GM18498 (cell line): ENCODE results near the gene PDZRN4.
A peak's percentile ranks its signal among the peaks of the same experiment; 100 is the strongest.
"Not testable (repeated sequence)": the region's sequence is repeated elsewhere in the genome, so short reads cannot be mapped to it uniquely, and the experiment has no call there.

ENCODE experiments used
- ATAC-seq: cut with Tn5 transposase; IDR thresholded peaks from one replicate; pipeline ENCODE4 v1.9.1; 2021; ENCODE audit warnings: mild to moderate bottlenecking, moderate library complexity; ENCODE audit not compliant: unreplicated experiment

Gene PDZRN4

DNA sequence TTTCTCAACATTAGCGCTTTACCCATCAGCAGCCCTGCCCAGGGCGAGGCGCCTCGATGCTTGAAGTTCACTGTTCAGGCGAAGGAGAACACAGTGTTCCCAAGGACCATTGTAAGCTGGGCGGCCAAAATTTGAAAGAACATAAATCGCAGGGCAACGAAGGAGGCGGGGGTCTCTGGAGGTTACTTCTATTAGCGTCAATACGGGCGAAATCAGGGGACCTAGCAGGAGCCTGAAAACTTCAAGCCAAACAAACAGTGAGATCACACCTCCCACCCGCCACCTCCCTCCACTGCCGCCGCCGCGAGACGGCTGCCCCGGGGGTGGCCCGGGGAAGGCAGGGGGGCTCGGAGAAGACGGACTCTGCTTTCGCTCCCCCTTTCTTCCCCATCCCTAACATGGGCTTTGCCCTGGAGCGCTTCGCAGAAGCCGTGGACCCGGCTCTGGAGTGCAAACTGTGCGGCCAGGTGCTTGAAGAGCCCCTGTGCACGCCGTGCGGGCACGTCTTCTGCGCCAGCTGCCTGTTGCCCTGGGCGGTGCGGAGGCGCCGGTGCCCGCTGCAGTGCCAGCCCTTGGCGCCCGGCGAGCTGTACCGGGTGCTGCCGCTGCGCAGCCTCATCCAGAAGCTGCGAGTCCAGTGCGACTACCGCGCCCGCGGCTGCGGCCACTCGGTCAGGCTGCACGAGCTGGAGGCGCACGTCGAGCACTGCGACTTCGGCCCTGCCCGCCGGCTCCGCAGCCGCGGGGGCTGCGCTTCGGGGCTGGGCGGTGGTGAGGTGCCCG, at the start of gene PDZRN4:
Gene PDZRN4, plus strand, starts transcription at position 263 of the 783 bp plus-strand sequence.
- no peak for ATAC-seq

DNA sequence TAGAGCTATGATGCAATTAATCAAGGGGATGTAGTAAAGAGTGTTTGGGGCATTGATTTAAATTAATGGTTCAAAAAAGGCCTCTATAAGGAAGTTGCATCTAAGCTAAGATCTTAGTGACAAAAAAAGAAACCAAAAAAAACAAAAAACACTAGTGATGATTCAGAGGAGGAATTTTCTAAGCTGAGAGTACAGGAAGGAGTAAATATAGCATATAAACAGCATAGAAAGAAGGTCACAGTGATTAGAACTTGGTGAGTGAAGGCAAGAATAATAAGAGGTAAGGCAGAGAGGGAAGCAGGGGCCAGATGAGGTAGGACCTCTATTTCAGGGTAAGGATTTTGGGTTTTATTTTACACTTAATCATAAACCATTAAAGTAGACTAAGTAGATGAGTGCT, 48.0 kb upstream of the PDZRN4 start:
- peak; percentile 40 for ATAC-seq

DNA sequence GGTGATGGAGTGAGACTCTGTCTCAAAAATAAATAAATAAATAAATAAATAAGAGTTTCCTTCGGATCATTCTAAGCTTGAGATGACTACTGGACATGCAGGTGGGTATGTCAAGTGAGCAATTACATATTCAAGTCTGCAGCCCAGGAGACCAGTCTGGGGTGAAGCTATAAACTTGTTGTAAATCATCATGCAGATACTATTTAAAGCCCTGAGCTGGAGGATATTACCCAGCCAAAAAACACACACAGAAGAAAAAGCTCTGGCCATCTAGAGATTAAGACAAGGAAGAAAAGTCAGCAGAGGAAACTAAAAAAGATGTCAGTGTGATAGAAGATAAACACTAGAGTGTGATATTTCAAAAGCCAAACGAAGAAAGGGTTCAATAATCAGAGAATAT, 47.0 kb upstream of the PDZRN4 start:
- ATAC-seq = no peak

DNA sequence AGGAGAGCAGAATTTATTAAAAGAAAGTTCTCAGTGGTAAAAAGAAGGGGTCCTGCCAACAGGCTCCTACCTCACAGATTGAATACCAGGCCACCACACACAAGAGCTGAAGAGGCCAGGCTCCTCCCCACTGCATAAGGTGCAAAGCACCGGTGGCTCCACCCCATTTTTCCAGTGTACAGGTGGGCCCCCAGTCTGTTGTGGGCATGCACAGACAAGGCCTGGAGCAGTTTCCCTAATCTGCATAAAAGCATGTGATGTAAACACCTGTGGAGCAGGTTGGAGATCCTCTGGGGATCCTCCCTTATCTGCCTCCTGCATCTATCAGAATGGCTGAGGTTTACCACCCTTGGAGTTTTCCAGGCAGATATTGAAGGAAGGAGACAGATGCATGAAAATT, 45.7 kb upstream of the PDZRN4 start:
- no peak for ATAC-seq

DNA sequence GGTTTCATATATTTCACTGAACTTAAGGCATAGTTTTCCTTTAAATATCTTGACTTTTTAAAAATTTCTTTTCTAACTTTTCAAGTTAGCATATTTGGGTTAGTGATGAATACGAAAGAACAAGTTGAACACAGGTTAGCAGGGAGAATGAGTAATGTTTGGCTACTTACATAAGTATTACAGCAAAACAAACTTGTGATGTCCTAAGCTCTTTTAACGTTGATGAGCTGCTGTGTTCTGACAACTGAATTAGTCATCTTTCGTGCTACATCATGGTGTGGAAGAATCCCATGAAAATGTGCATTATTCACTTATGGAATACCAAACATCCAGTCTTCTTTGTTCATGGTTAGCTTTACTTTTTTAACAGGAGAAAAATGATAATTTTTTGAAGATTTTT, 36.3 kb upstream of the PDZRN4 start:
- no peak for ATAC-seq

DNA sequence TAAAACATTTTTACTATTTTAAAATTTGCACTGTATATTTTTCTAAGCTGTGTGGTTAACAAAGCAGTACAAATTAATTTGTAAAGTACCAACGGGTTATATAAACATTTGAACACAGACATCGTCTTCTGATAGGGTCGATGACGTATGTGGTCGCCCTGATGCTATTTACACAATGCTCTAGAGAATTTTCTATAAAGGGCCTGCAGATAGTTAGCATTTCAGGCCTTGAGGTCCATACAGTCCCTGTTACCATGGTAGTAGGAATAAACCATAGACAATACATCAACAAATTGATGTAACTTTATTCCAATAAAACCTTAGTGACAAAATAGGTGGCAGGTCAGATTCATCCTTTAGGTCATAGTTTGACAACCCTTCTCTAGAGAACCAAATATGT, 25.7 kb upstream of the PDZRN4 start:
- no peak for ATAC-seq

DNA sequence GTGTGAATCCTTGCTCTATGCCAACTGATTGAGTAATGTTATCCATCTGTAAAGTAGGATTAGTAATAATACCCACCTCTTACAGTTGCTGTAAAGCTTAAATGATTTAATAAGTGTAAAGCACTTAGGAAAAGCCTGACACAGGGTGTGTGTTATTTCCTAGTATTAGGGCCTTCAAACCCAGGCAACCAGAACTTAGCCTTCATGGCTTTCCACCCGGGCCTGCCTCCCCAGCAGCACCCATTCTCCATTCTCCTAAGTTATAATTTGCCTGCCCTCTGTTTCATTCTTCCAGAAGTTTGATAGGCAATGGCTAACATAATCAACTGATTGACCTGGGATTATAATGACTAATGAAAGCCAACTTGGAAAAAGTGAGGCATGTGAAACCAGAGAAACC, 20.4 kb upstream of the PDZRN4 start:
- no peak for ATAC-seq

DNA sequence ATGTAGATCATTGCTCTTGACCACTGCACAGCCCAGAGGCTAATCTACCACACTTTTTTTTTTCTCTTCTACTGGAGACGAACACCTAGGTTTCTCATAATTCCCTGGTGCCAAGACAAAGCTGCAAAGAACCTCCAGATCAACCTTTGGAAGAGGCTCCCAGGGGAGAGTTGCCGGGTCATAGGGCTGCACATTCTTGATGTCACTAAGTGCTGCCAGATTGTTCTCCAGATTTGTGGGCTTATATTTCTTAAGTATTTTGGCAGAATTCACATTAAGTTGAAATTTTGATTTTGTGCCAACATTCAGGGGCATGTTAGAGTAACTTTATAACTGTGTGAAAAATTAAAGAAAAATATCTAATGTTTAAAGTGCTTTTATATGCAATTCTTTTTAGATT, 13.5 kb upstream of the PDZRN4 start:
- ATAC-seq = no peak

DNA sequence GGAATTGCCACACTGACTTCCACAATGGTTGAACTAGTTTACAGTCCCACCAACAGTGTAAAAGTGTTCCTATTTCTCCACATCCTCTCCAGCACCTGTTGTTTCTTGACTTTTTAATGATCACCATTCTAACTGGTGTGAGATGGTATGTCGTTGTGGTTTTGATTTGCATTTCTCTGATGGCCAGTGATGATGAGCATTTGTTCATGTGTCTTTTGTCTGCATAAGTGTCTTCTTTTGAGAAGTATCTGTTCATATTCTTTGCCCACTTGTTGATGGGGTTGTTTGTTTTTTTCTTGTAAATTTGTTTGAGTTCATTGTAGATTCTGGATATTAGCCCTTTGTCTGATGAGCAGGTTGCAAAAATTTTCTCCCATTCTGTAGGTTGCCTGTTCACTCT, 8.6 kb upstream of the PDZRN4 start:
- ATAC-seq = not testable (repeated sequence)

DNA sequence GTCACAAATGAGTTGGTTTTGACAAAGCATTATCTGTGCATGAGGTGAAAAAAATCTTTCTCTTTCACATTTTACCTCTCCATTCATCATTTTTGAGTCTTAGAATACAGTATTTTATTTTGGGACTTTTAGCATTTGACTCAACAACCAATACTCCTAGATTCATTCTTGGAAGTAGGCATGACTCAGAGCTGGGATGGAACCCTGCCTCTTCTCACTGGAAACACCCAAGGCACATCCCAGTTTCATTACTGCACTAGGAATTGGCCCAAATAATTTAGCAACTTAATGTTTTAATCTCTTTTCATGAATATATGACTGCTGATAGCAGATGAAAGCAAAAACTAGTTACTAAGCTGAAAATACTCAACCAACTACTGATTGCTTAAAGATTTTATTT, 3.3 kb upstream of the PDZRN4 start:
- ATAC-seq = no peak

DNA sequence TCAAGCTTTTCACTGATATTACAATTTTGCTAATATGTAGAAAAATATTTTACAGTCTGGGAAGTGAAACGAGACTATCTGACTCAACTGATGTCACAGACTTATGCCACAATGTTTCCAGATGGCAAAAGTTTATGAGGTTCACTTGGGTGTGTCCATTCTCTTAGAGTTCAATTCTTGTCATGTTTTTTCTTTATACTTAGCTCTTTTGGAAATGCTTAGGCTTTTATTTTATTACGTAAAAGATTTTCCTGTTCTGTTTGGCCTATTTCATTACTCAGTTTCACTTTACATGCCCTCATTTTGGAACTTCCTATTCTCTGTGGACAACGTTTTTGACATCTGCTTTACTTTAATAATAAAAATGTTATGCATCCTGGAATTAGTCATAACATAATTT, 2.1 kb upstream of the PDZRN4 start:
- ATAC-seq = no peak

DNA sequence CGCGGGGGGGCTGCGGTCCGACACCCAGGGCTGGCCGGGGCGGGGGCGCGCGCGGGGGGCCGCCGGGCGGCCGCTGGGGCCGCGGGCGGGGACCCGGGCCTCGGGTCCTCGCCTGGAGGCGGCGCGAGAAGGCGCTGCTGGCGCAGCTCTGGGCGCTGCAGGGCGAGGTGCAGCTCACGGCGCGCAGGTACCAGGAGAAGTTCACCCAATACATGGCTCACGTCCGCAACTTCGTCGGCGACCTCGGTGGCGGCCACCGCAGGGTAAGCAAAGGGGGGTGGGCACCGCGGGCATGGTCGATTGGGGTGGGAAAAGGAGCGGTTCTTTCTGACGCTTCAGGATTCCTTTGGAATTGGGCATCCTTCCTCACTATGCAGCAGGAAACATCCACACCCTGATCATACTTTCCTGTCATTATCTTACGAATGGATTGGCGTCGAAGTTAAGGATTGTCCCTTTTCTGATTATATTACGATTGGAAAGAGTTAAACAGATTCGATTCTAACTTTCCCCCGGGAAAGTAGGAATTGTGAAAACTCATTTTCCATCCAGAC, 798 bp downstream of the PDZRN4 start:
- ATAC-seq = no peak

DNA sequence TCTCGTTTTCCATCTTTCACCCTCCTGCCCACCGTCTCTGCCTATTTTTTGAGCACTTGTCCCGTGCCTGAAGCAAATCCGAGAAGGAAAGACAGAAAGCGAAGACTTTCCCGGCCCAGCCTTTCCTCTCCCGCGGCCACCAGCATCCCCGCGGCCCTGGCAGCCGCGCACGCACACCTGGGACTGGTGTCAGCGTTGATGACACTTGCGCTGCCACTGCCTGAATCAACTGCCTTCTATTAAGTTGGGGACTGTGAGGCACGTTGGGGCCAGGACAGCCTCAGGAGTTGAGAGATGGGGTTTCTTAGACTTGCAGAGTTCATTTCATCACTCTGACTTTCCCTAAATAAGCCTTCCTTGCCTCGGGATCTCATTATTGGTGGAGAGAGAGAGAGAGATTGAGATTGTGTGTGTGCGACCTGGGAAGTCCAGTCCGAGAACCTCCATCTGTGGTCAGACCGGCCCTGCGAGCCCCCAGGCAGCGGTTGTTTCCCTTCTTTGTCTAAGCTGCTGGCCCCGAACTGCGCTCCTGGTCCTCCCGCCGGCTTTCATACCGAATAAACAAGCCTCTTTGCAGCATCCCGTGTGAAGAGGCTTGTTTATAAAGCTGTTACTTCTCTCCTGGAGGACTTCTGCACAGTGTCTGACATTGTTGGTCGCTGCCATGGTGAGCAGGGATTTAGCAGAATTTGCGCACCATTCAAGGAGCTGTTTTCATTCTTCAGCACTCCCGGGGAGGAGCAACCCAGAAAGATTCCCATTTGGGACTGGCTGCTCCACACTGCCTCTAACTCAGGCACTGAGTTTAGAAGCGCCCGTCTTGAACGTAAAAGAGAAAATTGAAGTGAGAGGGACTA, 1.5 kb downstream of the PDZRN4 start:
- ATAC-seq = no peak

DNA sequence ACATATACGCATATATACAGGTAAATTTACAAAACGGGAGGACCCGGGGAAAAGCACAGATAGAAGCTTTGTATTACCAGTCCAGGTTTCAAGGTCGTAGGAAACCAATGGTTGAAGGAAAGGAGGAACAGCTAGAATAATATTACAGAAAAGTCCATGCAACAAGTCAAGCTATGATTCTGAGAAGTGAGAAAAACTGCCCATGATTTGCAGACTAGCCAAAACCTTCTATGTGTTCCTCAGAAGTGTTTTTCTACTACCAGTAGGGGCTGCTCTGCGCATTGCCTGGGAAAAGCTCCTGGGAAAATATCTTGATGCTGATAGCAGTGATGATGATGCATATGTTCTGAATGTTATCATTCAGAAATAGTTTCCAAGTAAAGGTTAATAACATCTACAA, 2.2 kb downstream of the PDZRN4 start:
- ATAC-seq = no peak

DNA sequence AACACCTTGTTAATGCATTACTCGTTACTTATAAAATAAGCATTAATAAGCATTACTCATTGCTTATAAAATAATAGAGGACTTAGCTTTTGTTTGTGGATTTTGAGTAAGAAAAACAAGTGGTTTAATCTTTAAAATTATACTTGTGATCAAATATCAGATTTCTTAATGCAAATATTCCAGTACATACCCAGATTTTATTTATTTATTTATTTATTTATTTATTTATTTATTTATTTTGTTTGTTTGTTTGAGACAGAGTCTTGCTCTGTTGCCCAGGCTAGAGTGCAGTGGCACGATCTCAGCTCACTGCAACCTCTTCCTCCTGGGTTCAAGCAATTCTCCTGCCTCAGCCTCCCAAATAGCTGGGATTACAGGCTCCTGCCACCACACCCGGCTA, 3.4 kb downstream of the PDZRN4 start:
- ATAC-seq = not testable (repeated sequence)

DNA sequence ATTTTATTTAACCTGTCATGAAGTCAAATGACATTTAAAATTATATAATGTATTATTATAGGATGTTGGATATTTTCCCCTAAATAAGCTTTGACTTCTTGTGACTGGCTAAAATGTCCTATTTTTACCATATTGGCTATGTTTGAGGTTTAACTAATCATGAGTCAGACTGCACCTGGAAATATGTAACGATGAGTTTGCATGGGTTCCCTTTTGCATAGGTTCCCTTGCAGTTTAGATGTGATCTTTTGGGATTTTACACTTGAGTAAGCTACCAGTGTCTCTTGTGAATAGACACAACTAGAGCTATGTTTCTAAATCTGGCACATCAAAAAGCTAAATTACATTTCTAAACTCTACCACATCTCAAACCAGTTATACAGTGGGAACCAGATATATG, 5.2 kb downstream of the PDZRN4 start:
- ATAC-seq = no peak

DNA sequence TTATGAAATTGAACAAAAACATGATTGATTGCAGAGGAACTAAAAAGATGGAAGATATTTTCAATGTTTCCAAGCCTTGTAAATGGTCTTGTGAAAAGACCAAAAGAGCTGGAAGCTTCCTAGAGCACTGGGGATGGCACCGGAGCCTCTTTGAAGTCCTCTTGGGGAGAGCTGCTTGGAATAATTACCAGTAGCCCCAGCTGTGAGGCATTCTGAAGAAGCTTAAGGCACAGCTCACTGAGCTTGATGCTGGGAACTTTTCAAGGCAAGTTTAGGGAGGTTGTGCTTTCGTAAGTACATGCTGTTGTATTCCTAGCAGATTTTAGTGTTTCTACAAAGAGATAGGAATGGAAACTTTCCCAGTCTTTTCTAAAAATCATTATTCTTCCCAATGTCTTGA, 13.9 kb downstream of the PDZRN4 start:
- ATAC-seq = no peak

DNA sequence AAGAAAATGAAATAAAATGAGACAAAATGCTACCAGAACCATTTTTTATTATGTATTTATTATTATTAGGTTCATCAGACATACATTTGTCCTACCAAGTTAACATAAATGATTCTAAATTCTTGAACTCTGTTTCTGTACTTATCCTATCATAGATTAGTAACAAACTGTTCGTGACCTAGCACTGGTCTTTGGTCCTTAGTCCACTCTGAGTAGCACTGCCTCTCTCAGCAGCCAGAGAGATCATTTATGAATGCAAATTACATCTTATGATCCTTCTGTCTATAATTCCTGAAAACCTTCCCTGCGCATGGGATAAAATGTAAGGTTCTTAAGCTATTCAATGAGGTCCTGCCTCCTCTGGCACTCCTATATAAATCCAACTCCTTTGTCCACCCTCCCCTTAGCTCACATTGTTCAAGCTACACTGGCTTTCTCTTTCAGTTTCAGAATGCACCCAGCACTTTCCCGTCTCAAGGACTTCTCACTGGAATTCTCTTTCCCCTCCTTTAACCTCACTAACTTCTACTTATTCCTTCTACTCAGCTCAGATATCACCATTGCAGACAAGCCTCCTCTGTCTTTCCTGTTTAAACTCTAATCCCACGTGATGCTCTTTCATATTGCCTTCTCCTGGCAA, 17.1 kb downstream of the PDZRN4 start:
- peak; percentile 63 for ATAC-seq

DNA sequence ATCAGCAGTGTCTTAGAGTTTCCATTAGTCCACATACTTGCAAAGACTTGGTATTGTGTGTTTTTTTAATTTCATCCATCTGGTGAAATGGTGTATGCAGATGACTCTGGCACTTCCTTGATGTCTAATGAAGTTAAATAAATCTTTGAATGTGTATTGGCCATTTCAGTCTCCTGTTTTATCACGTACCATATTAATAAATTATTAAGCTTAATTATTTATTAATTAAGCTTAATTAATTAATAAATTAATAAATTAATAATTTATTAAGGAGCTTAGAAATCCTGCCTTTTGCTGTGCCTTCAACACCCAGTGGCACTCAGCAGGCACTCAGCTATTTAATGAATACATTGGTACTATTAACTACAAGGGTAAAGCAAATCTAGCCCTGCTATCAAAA, 18.2 kb downstream of the PDZRN4 start:
- ATAC-seq = no peak

DNA sequence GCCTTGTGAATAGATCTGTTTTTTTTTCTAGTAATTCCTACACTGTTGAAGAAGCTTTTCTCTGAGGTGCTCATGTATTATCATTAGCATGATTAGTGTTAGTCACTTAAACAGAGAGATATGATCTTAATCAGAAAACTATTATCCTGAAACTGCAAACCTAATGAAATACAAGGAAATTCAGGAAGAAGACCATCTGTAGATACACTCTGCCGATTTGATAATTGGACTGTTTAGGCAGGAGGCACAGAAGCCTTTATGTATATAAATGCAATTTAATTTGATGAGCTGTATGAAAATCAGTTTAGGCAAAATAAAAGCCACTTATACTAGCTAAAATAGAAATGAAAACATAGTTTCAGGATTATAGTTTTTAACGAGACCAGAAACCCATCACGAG, 23.3 kb downstream of the PDZRN4 start:
- no peak for ATAC-seq

DNA sequence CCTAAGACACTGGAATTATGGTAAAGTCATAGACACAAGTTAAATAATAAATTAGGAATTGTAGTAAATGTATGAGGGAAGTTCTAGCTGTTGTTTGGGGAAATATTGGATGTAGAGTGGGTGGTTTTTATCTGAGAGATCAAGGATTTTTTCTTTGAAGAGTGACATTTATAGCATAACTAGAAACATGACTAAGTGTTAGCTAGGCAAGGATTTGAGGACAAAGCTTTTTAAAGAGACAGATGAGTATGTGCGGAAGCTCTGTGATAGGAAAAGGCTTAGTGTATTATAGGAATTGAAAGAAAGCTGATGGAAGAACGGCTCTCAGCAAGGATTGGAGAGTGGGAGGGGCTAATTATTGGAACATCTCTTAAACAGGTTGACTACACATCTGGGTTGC, 24.5 kb downstream of the PDZRN4 start:
- ATAC-seq = no peak

DNA sequence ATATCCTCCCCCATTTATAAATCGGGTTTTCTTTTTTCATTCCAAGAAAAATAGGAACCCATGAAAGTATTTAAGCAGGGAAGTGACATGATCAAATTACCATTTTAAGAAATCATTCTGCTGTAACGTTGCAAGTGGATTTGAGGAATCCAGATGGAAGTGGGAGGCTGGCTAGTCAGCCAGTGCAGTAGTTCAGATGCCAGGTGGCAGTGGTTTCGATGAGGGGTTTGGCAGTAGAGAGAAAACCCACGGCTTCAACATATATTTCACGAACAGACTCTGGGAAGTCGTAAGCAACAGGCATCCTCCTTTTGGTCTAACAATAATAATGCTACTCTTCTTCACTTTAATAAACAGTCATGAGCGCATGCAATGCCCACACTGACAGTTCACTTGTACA, 25.0 kb downstream of the PDZRN4 start:
- no peak for ATAC-seq
